HG02759 (cell line): Measurements from ENCODE around the gene CYP27A1.

Experiments used
- ATAC-seq: cut with Tn5 transposase; IDR thresholded peaks from one replicate; pipeline ENCODE4 v1.9.1; 2021; ENCODE audit warnings: mild to moderate bottlenecking, moderate library complexity; ENCODE audit not compliant: unreplicated experiment

The CYP27A1 gene

DNA sequence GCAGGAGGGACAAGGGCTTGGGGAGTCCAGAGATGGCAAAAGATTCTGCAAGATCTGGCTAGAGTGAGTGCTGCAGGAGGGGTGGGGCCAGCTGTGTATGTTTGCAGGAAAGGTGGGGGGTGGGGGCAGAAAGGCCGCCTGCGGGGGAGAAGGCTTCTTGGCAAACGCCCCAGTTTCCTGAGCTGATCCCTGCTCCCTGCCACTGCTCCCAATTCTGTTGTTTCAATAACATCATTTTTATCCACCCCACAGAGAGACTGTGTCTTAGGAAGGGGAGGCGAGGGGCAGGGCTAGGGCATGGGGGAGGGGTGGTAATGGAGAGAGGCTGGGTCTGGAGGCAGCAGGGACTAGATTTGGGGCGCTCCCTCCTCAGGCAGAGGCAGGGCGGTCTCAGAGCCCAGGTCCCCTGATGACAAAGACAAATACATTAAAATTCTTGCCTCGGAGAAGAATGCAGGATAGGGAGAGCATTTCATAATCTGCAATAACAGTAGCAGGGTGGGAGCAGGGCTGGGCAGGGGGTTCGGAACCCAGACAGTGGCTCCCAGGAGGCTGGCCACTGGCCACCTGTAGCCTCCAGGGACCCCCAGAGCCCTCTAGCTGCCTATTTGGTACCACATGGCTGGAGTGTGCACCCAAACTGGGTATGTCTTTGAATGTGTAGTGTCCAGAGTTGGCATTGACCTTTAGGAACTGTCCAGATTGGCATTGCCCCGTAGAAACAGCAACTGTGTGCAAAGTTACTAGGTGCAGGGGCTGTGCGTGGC, 75.6 kb downstream of the CYP27A1 start:
- ATAC-seq = no peak

- ATAC-seq = no peak
Observed at GRCh38 chr2:218858138-218858445, 76.1 kb downstream of the CYP27A1 start.

- ATAC-seq = no peak
Observed at GRCh38 chr2:218858671-218859555, 77.0 kb downstream of the CYP27A1 start.

GRCh38 chr2:218859556-218859987, 77.6 kb downstream of the CYP27A1 start, which contains the start of gene WNT6:
TSS of gene WNT6 (plus strand) at chr2:218859805. CDS start at chr2:218860038, 233 bp downstream.
- no peak for ATAC-seq

DNA sequence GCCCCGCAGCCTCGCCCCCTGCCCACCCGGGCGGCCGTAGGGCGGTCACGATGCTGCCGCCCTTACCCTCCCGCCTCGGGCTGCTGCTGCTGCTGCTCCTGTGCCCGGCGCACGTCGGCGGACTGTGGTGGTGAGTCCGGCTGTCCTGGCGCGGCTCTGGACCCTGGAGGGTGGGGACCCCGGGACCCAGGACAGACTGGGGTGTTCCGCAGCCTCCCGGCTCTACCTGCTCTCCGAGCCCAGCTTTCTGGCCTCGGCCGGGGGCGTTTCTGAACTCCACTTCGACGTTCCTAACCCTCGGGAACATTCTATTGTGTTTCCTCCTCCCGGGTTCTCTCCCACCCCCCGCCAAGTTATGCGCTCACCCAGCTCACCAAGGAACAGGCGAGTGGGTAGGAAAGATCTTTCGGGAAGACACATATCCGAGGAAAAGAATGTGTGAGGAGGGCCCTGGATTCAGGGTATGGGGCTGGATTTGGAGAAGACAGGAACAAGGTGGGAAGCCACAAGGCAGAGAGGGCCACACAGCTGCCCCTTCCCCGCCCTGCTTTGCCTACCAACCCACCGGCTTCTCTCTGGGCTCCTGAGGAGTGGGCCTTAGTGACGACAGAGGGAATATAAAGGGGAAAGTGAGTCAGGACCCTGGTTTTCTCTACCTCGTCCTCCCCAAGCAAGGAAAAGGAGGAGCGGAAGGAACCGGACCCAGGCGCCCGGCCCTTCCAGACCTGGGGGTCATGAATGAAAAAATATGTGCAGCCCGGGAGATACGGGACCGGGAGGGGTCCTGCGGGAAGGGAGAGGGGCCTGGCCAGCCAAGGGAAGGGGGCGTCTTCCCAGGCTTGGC, 78.3 kb downstream of the CYP27A1 start:
- ATAC-seq = no peak

- no peak for ATAC-seq
Observed at GRCh38 chr2:218860950-218861381, 79.0 kb downstream of the CYP27A1 start.

- no peak for ATAC-seq
Observed at GRCh38 chr2:218861645-218862318, 79.8 kb downstream of the CYP27A1 start.

DNA sequence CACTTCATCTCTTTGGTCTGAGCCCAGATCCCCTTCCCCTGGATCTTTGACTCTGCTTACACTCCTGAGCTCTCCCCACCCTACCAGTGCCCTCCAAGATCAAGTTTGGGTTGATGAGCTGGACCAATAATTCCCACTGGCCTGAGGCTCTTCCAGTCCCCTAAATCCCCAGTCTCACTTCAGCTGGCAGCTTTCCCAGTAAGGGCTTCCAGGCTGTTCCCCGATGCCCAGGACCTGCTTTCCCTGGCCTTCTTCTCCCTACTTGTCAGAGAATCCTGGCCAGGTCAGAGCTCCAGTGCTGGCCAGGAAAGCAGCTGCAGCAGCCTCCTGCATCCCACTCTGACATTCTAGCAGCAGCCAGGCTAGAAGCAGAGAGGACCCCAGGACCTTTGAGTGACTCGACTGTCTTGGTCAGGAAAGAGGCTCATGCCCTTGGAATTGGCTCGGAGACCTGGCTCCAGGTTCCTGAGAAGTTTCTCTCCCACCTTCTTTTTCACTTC, 81.1 kb downstream of the CYP27A1 start:
- no peak for ATAC-seq
